Natural killer cell (primary cell): ENCODE measurements around the gene FAM219A. TPM values are rescaled to one million over a fixed set of nuclear protein-coding genes. Genes with fewer than 3 reads are reported as not detected.

Experiments used
- ATAC-seq, 3 donors: fragments of 150-1000 bp in 2 of 3; fragments of 200-7000 bp in 1 of 3; cut with Tn5 transposase; 1 replicate in 1 of 3; 2 replicates in 2 of 3; pipeline ENCODE4 v1.10.0; 2021; ENCODE audit warnings: mild to moderate bottlenecking in 2 of 3, moderate library complexity in 2 of 3
- DNase-seq, 2 donors: peaks; one replicate each; pipeline versions ENCODE4 v3.0.0 to v3.0.0-alpha.2; 2013 to 2021; ENCODE audit warnings: mixed read lengths in 1 of 2
- H3K27ac ChIP-seq: one replicate; pipeline ENCODE4 v1.5.1; 2013; ENCODE audit warnings: mild to moderate bottlenecking, low read length
- H3K27me3 ChIP-seq: one replicate; pipeline ENCODE4 v1.6.1; 2013; ENCODE audit warnings: low read length; ENCODE audit not compliant: control insufficient read depth, insufficient read depth
- H3K36me3 ChIP-seq: one replicate; pipeline ENCODE4 v1.6.1; 2013; ENCODE audit warnings: low read length; ENCODE audit not compliant: control insufficient read depth, insufficient read depth
- H3K4me1 ChIP-seq: one replicate; pipeline ENCODE4 v1.6.1; 2013; ENCODE audit warnings: low read length; ENCODE audit not compliant: control insufficient read depth, insufficient read depth
- H3K4me3 ChIP-seq: one replicate; pipeline ENCODE4 v1.5.1; 2013; ENCODE audit warnings: low read length
- H3K9me3 ChIP-seq: one replicate; pipeline ENCODE4 v1.6.1; 2013; ENCODE audit warnings: low read length; ENCODE audit not compliant: control insufficient read depth, insufficient read depth
- H3K27ac Mint-ChIP-seq, 2 donors: one replicate each; pipeline ENCODE4 v1.8.0; 2022; ENCODE audit warnings: mild to moderate bottlenecking in 2 of 2, mixed read lengths in 2 of 2, moderate library complexity in 1 of 2
- H3K27me3 Mint-ChIP-seq, 2 donors: one replicate each; pipeline ENCODE4 v1.8.0; 2022; ENCODE audit warnings: low read depth in 2 of 2, mixed read lengths in 2 of 2
- H3K36me3 Mint-ChIP-seq: one replicate; pipeline ENCODE4 v1.8.0; 2022; ENCODE audit warnings: mixed read lengths
- H3K4me1 Mint-ChIP-seq, 2 donors: one replicate each; pipeline ENCODE4 v1.8.0; 2022; ENCODE audit warnings: mixed read lengths in 2 of 2
- H3K4me3 Mint-ChIP-seq: one replicate; pipeline ENCODE4 v1.8.0; 2022; ENCODE audit warnings: mild to moderate bottlenecking, moderate library complexity, mixed read lengths
- H3K9me3 Mint-ChIP-seq, 2 donors: one replicate each; pipeline ENCODE4 v1.8.0; 2022; ENCODE audit warnings: mixed read lengths in 2 of 2
- WGBS: methylation state at CpG from one replicate; pipeline ENCODE4 v1.1.7; 2013; ENCODE audit warnings: missing lambda C conversion rate; ENCODE audit not compliant: insufficient coverage; 5-methylcytosine and 5-hydroxymethylcytosine counted together
- intact Hi-C: fragments of 100-400 bp; cut with micrococcal nuclease; formaldehyde crosslinking; loops from one replicate; pipeline ENCODE4 v1.14.2; 2022
- total RNA-seq, 4 donors: library from RNA; stranded (reverse); fragments of 120-200 nt in 1 of 4; gene quantifications; one replicate each; pipeline versions ENCODE4 v1.2.3 to v1.2.4, GENCODE V29; 2013 to 2022
- TF ChIP-seq, protein P1 (sequence below): fragments of 200-600 bp; IDR thresholded peaks from one replicate; pipeline ENCODE4 v1.8.0; 2022; ENCODE audit warnings: antibody characterized with exemption

Gene FAM219A
- total RNA-seq, 3 donors from 2014 or later (not counting 1 experiment from before 2014, with no cell fraction given): 18.9 to 20.6 (median 19.2) TPM

DNA sequence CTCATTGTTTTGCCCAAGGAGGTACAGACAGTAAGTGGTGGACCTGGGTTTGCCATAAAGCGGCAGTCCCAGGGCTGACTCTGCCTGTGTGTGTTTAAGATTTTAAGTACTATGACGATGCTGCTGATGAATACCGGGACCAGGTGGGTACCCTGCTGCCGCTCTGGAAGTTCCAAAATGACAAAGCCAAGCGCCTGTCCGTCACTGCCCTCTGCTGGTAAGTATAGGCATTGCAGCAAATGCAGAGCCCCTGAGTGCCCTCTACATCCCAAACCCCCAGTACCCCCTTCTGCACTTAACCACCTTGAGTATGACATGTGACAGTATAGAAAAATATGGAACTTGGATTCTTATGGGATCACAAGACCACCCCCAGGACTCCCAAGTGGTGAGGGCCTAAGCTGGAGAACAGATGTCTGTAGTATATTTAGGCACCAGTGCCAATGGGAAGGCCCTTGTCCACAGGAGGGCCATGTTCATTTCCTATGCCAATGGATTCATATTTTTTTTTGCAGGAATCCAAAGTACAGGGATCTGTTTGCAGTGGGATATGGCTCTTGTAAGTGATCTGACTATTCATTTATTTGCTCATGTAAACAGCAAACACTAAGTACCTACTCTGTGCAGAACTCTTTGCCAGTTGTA lies 42.4 kb upstream of the FAM219A start:
- H3K4me3 ChIP-seq: no peak overlapping the region
- 3% methylated on average over 6 of the region's 6 CpGs for WGBS
- H3K4me1 ChIP-seq: no peaks in the 10 kb centered on the region
- ATAC-seq (peak; percentile 77 to 99 (median 93)), DNase-seq (peak; percentile 66 to 82)
- no peak overlapping the region for H3K27ac ChIP-seq
- intact Hi-C loops: loop anchor here (1.0 kb wide), 2 partner anchors 63 to 97 kb away; no protein-coding TSS in a partner anchor
- TF ChIP-seq, protein P1, sequence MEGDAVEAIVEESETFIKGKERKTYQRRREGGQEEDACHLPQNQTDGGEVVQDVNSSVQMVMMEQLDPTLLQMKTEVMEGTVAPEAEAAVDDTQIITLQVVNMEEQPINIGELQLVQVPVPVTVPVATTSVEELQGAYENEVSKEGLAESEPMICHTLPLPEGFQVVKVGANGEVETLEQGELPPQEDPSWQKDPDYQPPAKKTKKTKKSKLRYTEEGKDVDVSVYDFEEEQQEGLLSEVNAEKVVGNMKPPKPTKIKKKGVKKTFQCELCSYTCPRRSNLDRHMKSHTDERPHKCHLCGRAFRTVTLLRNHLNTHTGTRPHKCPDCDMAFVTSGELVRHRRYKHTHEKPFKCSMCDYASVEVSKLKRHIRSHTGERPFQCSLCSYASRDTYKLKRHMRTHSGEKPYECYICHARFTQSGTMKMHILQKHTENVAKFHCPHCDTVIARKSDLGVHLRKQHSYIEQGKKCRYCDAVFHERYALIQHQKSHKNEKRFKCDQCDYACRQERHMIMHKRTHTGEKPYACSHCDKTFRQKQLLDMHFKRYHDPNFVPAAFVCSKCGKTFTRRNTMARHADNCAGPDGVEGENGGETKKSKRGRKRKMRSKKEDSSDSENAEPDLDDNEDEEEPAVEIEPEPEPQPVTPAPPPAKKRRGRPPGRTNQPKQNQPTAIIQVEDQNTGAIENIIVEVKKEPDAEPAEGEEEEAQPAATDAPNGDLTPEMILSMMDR: peak; percentile 93
- H3K36me3 ChIP-seq: no peaks in the 10 kb centered on the region
- no peak overlapping the region for H3K27ac Mint-ChIP-seq
- no peaks in the 10 kb centered on the region for H3K9me3 ChIP-seq
- H3K27me3 ChIP-seq: no peaks in the 10 kb centered on the region
- H3K27me3 Mint-ChIP-seq: peaks cover 25 to 32% of the 10 kb centered on the region in 2 donors
- H3K36me3 Mint-ChIP-seq: no peaks in the 10 kb centered on the region
- H3K4me3 Mint-ChIP-seq: no peak overlapping the region
- no peaks in the 10 kb centered on the region for H3K4me1 Mint-ChIP-seq
- no peaks in the 10 kb centered on the region for H3K9me3 Mint-ChIP-seq

DNA sequence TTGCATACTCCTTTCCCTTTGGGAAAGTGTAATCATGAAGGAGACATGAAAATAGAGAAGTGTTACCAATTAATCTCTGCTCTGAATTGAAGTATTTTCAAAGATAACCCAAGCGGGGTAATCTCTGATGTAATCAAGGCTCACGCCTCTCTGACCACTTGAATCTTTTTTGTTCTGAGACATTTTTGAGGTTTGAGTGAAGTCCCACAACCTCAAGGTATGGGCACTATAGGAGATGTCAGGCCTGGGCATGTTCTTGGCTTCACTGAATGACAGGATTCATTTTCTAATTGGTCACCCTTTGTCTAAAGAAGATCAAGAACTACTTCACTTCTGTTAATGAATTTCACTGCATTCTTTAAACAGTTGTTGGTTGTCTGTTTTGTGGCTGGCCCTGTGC lies 40.7 kb upstream of the FAM219A start:
- Mint-ChIP-seq H3K27me3 (peaks cover 20 to 32% of the 10 kb centered on the region in 2 donors), H3K9me3 (no peaks in the 10 kb centered on the region), H3K36me3 (no peaks in the 10 kb centered on the region), H3K4me1 (no peaks in the 10 kb centered on the region), H3K27ac (no peak overlapping the region), H3K4me3 (no peak overlapping the region)
- Histone ChIP-seq H3K27ac (no peak overlapping the region), H3K27me3 (no peaks in the 10 kb centered on the region), H3K36me3 (no peaks in the 10 kb centered on the region), H3K9me3 (no peaks in the 10 kb centered on the region), H3K4me3 (no peak overlapping the region), H3K4me1 (no peaks in the 10 kb centered on the region)
- ATAC-seq: no peak
- DNase-seq: no peak
- intact Hi-C loops: no loop called here
- WGBS: 84% methylated on average over 2 of the region's 2 CpGs
- TF ChIP-seq, protein P1: no peak

DNA sequence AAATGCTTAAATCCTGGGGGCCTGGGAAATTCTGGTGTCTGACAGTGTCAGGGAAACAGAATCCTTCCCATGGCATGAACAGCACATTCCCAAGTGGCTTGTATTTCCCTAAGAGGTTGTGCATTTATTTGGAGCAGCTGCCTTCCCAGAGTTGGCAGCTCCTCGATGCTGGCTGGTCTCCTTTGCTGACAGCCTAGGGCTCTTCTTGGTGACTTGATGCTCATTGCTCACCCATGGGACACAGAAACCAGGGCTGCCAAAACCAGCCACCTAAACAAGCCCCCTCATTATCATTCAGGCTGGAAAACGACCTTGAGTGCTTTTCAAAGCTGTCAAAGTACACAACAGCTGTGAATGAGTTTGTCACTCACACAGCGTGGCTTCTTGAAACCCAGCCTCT lies 40.2 kb upstream of the FAM219A start:
- peaks cover 21 to 36% of the 10 kb centered on the region in 2 donors for H3K27me3 Mint-ChIP-seq
- no peaks in the 10 kb centered on the region for H3K9me3 Mint-ChIP-seq
- no peak overlapping the region for H3K27ac Mint-ChIP-seq
- no peaks in the 10 kb centered on the region for H3K36me3 ChIP-seq
- intact Hi-C loops: no loop called here
- no peaks in the 10 kb centered on the region for H3K4me1 ChIP-seq
- TF ChIP-seq, protein P1: no peak
- no peak overlapping the region for H3K4me3 Mint-ChIP-seq
- peaks cover 0 to 3% of the 10 kb centered on the region in 2 donors for H3K4me1 Mint-ChIP-seq
- H3K4me3 ChIP-seq: no peak overlapping the region
- WGBS: 48% methylated on average over 3 of the region's 3 CpGs
- no peak overlapping the region for H3K27ac ChIP-seq
- no peak for ATAC-seq
- no peaks in the 10 kb centered on the region for H3K27me3 ChIP-seq
- H3K36me3 Mint-ChIP-seq: no peaks in the 10 kb centered on the region
- DNase-seq: no peak
- H3K9me3 ChIP-seq: no peaks in the 10 kb centered on the region
